Stimulated activated CD8-positive, alpha-beta memory T cell treated with anti-CD3 and anti-CD28 coated beads, Interleukin-4, amount 100 ng/mL, for 24 hours (primary cell): Measurements from ENCODE around the gene RABIF.
A peak's percentile ranks its signal among the peaks of the same experiment; 100 is the strongest.
"Not testable (repeated sequence)": the region's sequence is repeated elsewhere in the genome, so short reads cannot be mapped to it uniquely, and the experiment has no call there.

Experiments
- DNase-seq: peaks from one replicate; pipeline ENCODE4 v3.0.0-alpha.2; 2020; ENCODE audit warnings: low read depth

The RABIF gene

DNA sequence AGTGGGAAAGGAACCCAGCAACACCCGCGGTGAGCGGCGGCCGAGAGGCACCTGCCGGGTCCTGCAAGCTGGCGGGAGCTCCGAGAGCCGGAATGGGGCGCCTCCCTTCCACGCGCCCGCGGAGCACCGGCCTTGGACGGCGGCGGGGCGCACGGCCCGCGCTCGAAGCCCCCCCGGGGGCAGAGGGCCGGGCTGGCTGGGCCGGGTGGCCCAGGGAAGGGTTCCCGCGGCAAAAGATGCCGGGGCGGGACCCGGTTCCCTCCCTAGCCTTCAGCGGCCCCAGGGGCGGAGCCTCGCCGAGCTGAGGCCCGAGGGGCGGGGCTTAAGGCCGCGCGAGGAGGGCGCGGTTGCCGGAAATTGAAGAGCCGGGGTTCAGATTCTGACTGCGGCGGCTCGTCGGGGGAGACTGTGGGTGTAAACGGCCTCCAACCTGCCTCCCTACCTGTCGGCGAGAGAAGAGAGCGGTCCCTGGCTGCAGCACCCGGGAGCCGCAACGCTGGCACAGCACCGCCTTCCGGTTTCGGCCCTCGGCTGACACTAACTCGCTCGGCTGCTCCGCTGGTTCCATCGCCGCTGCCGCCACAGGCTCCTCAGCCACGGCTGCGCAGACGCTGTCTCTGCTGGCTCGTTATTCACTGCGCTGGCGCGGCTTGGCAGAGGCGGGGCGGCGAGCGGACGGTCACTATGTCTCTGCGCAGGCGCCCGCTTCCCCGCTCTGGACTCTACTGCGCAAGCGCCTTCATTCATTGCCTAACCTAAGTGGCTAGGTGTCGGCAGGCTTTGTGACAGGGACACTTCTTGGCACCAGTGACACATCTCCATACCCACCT is at the start of gene RABIF:
Gene RABIF (minus strand): TSS at position 619 of the 830 bp plus-strand sequence. CDS start 51 bp downstream, at position 568.
- DNase-seq, result peak; percentile 96

DNA sequence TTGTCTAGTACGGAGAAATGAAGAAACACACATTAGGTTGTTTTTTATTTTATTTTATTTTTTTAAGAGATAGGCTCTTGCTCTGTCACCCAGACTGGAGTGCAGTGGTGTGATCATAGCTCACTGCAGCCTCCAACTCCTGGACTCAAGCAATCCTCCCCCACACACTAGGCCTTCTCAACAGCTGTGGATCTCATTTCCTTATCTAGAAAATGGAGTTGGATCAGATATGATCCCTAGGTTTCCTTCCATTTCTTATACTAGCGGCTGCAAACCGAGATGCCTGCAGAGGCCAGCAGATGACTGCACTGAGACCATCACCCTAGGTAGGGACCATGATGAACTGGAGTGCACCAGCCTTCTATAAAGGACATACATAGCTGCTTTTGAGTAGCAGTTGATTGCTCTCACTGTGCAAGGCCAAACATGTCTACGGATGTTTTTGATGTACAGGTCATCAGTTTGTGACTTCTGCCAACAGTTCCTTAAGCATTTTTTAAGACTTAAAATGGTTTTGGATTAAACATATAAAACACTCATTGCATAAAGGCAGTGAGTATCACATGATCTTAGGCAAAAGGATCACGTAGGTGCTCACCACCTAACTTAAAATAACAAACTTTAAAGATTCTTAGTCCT is 49.5 kb upstream of the RABIF start:
- no peak for DNase-seq

DNA sequence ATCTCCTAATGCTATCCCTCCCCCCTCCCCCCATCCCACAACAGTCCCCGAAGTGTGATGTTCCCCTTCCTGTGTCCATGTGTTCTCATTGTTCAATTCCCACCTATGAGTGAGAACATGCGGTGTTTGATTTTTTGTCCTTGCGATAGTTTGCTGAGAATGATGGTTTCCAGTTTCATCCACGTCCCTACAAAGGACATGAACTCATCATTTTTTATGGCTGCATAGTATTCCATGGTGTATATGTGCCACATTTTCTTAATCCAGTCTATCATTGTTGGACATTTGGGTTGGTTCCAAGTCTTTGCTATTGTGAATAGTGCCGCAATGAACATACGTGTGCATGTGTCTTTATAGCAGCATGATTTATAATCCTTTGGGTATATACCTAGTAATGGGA is 47.5 kb upstream of the RABIF start:
- not testable (repeated sequence) for DNase-seq

DNA sequence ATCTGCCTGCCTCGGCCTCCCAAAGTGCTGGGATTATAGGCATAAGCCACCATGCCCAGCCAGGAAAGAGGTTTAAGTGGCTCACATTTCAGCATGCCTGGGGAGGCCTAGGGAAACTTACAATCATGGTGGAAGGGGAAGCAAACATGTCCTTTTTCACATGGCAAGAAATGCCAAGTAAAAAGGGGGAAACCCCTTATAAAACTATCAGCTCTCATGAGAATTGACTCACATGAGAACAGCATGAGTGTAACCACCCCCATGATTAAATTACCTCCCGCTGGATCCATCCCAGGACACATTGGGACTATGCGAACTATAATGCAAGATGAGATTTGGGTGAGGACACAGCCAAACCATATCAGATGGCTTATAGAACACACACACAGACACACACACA is 46.9 kb upstream of the RABIF start:
- no peak for DNase-seq

DNA sequence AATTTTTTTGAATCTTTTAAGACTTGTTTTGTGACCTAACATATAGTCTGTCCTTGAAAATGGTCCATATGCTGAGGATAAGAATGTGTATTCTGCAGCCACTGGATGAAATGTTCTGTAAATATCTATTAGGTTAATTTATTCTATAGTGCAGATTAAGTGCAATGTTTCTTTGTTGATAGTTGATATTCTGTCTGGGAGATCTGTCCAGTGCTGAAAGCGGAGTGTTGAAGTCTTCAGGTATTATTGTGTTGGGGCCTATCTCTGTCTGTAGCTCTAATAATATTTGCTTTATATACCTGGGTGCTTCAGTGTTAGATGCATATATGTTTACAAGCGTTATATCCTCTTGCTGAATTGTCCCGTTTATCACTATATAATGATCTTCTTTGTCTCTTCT is 45.8 kb upstream of the RABIF start:
- no peak for DNase-seq

DNA sequence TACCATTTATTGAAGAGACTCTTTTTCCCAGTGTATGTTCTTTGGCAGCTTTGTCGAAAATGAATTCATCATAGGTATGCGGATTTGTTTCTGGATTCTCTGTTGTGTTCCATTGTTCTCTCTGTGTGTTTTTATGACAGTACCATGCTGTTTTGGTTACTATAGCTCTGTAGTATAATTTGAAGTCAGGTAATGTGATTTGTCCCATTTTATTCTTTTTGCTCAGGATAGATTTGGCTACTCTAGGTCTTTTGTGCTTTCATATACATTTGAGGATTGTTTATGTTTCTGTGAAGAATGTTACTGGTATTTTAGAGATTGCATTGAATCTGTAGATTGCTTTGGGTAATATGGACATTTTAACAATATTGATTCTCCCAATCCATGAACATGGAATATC is 43.5 kb upstream of the RABIF start:
- DNase-seq, result no peak

DNA sequence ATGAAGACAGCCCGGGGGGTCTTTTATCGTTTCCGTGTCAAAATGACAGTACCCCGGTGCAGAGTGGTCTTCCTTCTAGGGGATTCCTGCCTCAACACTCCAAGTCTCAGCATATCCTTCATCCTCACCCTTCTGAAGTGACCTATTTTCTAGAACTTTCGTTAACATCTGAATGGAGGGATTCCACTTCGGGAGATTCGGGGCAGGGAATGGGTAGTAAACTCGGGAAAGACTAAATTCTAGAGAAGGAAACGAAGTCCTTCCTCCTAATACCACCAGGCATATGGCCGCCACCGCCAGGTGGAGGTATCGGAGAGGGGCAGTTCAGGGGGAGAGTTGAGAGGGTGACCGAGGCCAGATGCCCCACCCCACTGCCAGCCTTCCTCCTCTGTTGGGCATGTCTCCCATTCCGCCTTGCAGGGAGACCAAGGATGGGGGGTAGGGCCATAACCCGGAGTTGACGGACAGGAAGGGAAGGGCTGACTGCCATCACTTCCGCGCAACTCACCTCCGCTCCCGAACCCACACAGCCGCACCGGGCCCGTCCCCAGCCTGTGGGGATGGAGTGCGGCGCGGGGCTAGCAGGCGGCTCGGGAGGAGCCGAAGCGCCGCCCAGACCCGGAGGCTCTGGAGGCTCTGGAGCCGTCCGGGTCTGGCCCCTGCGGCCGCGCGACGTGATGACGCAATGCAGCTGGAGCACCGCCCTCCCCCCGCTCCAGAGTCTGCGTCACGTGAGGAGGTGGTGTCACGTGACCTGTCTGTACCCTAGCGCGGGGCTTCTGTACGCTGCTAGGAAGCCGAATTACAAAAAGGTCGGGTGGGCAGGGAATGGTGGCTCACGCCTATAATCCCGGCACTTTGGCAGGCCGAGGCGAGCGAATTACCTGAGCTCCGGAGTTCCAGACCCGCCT is 37.9 kb upstream of the RABIF start, which contains the start of gene KLHL12:
Gene KLHL12 (minus strand): TSS at position 654 of the 911 bp plus-strand sequence. CDS start 2,072 bp downstream, outside the sequence.
- DNase-seq, result peak; percentile 94

DNA sequence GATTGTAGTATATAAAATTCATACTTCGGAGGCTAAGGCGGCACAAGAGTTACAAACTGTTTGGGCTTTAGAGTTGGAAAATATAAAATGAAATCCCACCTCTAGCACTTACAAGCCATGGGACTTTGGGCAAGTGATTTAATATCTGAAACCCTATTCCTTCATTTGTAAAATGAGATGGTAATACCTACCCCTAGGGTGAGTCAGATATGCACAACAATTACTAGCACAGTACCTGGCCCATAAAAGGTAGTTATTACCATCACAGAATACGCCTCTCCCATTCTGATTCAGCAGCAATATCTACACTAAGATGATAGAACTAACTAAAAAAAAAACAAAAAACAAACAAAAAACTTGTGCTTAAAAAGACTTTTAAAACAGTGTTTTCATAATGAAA is 34.6 kb upstream of the RABIF start:
- DNase-seq, result no peak

DNA sequence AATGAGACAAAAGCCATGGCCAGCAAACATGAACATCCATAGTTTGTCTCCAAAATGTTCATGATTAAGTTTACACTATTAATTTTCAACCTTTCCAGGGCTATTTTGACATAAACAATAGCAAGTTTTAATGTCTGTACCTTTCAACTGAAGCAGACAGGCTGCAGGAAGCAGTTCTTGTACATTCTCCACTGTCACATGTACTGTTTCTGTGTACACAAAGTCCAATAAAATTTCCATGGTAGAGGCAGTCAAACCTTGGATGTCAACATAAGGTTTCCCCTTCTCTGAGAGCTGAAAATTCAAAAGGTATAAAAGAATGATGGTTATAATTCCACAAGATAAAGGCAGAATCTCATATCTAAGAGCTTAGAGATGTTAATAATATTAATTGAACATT is 30.7 kb upstream of the RABIF start:
- DNase-seq, result no peak

DNA sequence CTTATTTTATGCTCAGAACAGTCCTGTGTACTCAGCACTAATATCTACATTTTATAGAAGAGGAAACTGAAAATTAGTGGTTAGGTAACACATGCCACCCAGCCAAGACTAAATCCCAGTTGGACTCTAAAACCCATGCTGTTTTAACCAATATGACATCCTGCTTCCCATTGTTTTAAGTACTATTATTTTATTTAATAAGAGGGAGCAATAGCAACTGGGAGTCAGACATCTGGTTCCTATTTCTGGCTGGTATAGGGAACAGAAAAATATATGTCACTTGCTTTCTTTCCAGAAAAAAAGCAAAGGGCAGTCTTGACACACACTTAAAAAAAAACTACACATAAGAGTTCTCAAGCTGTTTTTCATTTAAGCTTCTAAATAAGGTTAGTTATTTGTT is 26.2 kb upstream of the RABIF start:
- no peak for DNase-seq

DNA sequence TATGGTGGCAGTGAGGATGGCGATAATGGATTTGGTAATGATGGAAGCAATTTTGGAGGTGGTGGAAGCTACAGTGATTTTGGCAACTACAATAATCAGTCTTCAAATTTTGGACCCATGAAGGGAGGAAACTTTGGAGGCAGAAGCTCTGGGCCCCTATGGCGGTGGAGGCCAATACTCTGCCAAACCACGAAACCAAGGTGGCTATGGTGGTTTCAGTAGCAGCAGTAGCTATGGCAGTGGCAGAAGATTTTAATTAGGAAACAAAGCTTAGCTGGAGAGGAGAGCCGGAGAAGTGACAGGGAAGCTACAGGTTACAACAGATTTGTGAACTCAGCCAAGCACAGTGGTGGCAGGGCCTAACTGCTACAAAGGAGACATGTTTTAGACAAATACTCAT is 23.5 kb upstream of the RABIF start:
- DNase-seq, result not testable (repeated sequence)

DNA sequence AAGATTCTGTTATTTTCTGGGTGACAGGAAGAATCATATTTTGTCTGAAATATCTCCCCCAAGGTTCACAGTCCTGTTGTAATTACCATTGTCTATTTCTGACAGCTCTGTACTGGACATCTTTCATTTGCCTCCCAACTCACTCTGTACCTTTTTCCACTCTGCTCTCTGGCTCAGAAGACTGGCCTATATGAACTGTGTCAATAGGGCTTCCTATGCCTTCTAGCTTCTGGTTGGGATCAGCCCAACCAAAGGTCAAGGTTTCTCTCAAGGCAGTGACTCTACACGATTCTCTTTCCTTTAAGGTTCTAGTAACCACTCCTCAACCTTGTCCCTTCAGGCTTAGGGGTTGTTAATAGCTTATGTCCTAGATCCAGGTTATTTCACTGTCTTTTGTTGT is 20.5 kb upstream of the RABIF start:
- DNase-seq, result no peak

DNA sequence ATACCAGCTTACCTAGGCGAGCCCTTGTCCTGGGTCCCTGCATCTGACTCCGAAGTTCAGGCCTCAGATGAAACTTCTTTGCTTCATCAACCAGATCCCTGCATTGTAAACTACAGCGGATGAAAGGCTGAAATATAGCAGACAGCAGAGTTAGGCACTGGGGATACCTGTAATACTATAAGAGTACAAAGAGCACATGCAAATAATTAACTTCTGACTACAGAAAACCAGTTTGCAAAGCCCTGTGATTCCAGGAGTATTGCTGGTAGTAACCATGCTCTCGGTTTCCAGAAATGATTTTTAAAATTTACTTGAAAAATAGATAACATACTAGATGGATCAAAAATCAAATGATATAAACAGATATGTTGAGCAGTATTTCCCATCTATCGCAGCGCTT is 20.0 kb upstream of the RABIF start:
- no peak for DNase-seq

DNA sequence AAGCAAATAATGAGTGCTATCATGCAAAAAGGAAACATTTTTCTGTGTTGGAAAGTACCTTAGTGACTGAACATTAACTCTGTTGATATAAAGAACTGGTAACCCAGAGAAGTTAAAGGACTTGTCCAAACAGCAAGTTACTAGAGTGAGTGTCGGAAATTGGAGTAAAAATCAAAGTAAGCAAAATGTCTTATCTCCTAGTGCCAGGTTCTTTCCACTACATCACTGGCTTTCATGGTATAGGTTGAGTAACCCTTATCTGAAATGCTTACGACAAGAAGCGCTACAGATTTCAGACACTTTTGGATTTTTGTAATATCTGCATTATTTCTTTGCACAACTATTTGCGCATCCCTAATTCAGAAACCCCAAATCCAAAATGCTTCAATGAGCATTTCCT is 16.4 kb upstream of the RABIF start:
- no peak for DNase-seq

DNA sequence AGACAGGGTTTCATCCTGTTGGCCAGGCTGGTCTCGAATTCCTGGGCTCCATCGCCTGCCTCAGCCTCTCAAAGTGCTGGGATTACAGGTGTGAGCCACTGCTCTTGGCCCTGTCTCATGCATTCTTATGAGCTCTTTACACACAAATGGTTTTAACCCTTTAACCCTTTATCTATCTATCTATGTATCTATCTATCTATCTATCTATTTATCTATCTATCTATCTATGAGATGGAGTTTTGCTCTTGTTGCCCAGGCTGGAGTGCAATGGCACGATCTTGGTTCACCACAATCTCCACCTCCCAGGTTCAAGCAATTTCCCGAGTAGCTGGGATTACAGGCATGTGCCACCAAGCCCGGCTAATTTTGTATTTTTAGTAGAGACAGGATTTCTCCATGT is 14.9 kb upstream of the RABIF start:
- not testable (repeated sequence) for DNase-seq

DNA sequence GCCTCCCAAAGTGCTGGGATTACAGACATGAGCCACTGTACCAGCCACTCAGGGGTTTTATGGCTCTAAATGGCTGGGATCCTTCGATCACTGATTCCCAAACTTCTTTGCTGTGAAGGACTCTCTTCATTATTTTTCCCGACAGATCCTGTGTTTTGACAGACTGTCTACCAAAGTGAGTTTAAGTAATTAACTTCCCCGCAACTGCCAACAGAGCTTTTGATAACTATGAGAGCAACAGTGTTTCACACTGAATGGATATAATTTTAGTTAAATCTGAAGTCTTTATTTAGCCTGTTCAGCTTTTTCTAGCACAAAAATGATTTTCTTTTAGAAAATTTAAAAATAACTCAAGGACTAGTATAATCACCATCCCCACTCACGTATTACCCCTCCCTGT is 12.6 kb upstream of the RABIF start:
- no peak for DNase-seq

DNA sequence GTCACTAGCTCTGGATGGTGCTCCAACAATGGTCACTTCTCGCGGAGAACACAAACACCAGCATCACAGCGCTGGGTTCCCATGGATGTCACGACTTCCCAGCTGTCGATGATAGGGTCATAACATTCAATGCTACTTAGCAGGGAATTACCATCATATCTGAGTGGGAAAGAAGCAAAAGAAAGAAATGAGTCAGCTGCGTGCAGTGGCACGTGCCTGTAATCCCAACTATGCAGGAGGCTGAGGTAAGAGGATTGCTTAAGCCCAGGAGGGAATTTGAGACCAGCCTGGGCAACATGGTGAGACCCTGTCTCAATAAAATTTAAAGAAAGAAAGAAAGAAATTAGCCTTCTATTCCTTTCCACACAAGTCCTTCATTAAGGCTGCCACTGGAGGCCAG is 3.6 kb upstream of the RABIF start:
- DNase-seq, result no peak

DNA sequence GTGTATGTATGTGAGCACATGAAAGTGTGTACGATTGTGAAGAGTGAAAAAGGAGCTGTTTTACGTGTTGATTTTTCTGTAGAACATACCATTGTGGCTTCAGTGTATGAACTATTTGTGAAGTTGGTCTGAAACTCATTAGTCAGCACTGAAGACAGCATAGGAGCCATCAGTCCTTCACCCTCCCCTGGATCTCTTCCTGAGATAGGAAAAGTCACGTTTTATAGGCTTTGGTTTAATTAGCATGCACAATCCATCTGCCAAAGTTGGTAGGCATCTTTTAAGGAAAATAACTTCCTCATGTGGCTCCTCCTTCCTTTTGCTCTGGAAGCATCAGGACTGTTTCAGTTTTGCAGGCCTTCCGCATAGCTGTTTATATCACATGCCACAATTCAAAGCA is 1.4 kb upstream of the RABIF start:
- DNase-seq, result no peak

DNA sequence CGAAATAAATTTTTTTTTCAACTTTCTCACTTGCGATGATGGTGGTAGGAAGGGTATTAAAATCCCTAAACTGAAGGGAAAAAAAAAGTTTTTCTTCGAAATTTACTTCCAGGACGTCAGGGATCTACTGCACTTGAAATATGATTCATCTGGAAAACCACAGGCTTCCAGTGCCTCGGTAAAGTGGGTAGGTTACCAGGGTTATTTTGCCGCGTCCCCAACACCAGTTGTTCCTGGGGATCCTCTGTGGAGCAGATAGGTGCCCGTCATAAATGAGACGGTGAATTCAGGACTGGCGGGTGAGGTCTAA is 773 bp downstream of the RABIF start:
- DNase-seq, result no peak

DNA sequence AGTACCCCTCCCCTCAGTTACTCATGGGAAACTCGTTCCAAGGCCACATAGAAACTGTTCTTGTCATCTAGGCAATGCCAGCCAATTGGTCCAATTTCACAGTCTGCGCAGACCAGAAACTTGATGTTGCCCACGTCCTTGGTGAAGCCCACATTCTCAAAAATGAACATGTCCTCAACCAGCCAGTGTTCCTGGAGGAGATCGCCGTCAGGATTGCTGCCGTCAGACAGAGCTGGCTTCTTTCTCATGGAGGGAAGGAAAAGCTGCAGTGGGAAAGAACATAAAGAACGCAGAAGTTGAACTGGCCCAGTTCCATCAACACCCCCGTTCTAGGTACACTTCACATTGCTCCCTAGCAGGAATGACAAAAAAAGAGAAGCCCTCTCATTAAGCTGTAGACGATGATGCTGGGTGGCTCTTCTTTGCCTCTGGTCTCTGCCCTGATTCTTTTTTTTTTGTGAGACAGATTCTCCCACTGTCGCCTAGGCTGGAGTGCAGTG is 7.9 kb downstream of the RABIF start:
- DNase-seq, result no peak

DNA sequence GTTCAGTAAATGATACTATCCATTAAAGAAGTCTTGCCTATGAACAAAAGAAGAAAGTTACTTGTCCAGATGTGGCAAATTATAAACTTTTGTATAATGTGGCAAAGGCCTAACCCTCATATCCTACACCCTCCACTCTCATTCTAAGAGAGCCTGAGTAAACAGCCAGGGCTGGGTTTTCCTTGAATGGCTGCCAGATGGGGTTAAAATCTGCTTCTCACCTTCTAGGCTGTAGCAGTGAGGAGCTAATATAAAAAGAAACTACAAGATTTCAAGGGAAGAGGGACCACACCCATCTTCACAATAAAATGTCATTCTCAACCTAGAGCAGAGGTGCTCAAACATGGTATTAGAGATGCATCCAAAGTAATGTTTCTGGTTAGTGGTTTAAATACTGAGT is 8.9 kb downstream of the RABIF start:
- DNase-seq, result no peak

DNA sequence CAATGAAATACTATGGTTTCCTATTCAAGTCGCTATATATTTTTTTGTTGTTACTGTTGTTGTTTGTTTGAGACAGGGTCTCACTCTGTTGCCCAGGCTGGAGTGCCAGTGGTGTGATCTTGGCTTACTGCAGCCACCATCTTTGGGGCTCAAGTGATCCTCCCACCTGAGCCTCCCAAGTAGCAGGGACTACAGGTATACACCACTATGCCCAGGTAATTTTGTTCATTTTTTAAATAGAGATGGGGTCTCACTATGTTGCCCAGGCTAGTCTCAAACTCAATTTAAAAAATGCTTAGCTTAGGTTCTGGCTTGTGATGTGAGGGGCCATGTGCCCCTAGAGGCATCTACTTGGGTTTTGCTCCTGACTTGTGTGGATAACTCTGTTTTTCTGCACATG is 9.8 kb downstream of the RABIF start:
- no peak for DNase-seq

DNA sequence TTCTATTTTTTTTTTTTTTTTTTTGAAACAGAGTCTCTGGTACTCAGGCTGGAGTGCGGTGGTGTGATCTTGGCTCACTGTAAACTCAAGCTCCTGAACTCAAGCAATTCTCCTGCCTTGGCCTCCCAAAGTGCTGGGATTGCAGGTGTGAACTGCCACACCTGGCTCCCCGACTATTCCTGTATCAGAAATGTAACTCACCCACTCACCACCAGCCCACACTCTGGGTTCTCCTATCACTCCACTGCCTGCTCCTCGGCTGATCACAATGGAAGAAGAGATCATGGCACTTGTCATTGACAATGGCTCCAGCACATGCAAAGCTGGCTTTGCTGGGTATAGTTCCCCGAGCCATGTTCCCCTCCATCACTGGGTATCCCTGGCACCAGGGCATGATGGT is 15.9 kb downstream of the RABIF start:
- no peak for DNase-seq
